Measurements from ENCODE around the gene SBK2. TPM values are rescaled to one million over a fixed set of nuclear protein-coding genes. Genes with fewer than 3 reads are reported as not detected.

Gene SBK2
- total and polyA plus RNA-seq, 7 donors = 0.14 to 13.4 (median 1.1) TPM

DNA sequence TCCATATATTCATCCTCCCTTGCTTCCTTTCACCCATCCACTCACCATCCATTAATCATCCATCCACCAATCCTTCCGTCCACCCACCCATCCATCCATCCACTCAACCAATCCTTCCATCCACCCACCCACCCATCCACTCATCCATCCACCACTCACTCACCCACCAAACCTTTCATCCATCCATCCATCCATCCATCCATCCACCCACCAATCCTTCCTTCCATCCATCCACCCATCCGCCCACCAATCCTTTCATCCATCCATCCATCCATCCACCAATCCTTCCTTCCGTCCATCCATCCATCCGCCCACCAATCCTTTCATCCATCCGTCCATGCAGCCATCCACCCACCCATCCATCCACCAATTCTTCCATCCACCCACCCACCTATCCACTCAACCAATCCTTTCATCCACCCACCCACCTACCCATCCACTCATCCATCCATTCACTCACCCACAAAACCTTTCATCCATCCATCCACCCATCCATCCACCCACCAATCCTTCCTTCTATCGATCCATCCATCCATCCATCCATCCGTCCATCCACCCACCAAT lies 5.4 kb upstream of the SBK2 start:
- 93 to 95% (median 94%) methylated on average over 7 of the region's 7 CpGs for WGBS, 3 donors
- ATAC-seq = no peak
- peaks cover 21% of the 10 kb centered on the region for H3K4me1 ChIP-seq
- DNase-seq = no peak
- TF ChIP-seq, protein P1, sequence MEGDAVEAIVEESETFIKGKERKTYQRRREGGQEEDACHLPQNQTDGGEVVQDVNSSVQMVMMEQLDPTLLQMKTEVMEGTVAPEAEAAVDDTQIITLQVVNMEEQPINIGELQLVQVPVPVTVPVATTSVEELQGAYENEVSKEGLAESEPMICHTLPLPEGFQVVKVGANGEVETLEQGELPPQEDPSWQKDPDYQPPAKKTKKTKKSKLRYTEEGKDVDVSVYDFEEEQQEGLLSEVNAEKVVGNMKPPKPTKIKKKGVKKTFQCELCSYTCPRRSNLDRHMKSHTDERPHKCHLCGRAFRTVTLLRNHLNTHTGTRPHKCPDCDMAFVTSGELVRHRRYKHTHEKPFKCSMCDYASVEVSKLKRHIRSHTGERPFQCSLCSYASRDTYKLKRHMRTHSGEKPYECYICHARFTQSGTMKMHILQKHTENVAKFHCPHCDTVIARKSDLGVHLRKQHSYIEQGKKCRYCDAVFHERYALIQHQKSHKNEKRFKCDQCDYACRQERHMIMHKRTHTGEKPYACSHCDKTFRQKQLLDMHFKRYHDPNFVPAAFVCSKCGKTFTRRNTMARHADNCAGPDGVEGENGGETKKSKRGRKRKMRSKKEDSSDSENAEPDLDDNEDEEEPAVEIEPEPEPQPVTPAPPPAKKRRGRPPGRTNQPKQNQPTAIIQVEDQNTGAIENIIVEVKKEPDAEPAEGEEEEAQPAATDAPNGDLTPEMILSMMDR (IDR thresholded peaks at IDR 0.05) = no peak
- intact Hi-C loops (cut with DNase I) = loop anchor here in 1 of 2 donors (2.0 kb wide), 1 partner anchor 16 kb away; no protein-coding TSS in a partner anchor
- no peaks in the 10 kb centered on the region for H3K9me3 ChIP-seq
- no peak overlapping the region for H3K4me3 ChIP-seq
- no peak overlapping the region for H3K27ac ChIP-seq
- no peaks in the 10 kb centered on the region for H3K36me3 ChIP-seq (ENCODE audit: insufficient read depth in 1 of 2, low read depth in 1 of 2)
- H3K27me3 ChIP-seq (ENCODE audit: insufficient read depth in 3 of 3, low read length in 2 of 3) = no peaks in the 10 kb centered on the region

DNA sequence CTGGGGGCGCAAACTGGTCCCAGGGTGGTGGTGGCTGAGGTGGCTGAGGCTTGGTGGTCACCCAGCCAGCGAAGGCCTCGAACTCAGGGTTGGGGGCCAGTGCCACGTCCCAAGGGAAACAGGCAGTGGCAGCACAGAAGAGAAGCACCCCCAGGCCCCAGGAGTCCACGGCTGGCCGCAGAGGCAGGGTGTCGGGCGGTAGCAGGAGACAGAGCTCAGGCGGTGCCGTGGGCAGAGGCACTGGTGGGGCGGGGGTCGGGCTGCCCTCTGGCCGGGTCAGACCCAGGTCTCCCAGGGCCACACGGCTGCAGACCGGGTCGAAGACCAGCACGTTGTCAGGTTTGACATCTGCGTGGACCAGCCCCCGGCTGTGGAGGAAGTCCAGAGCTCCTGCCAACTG lies 4.2 kb upstream of the SBK2 start:
- WGBS, 3 donors = 82 to 87% (median 85%) methylated on average over 14 to 19 of the region's 19 CpGs
- TF ChIP-seq, protein P1 (IDR thresholded peaks at IDR 0.05) = no peak
- Histone ChIP-seq H3K27me3 (ENCODE audit: insufficient read depth in 3 of 3, low read length in 2 of 3) (no peaks in the 10 kb centered on the region), H3K36me3 (ENCODE audit: insufficient read depth in 1 of 2, low read depth in 1 of 2) (no peaks in the 10 kb centered on the region), H3K4me1 (peaks cover 17% of the 10 kb centered on the region), H3K4me3 (no peak overlapping the region), H3K27ac (no peak overlapping the region), H3K9me3 (no peaks in the 10 kb centered on the region)
- DNase-seq (no peak), ATAC-seq (no peak)
- intact Hi-C loops (cut with DNase I) = no loop called here

DNA sequence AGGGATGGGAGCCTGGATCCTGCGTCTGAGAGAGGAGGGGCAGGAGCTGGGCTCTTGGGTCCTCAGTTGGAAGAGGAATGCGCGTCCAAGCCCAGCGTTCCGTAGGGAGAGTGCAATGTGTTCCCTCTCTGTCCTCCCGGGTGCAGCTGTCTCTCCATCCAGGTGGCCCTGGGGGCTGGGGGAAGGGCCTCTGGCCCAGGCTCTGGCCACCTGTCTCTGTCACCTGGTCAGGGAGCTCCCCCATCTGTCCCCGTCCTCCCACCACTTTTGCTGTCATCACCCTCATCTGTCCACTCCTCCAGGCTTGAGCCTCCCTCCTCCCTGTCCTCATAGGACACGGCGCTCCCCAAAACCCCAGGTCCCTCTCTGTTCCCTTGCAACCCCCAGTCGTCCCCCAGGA lies 3.7 kb upstream of the SBK2 start:
- H3K4me3 ChIP-seq = no peak overlapping the region
- H3K27ac ChIP-seq = no peak overlapping the region
- DNase-seq (peak; percentile 46 to 82), ATAC-seq (peak; percentile 56 to 84 (median 77))
- no peaks in the 10 kb centered on the region for H3K27me3 ChIP-seq (ENCODE audit: insufficient read depth in 3 of 3, low read length in 2 of 3)
- no peaks in the 10 kb centered on the region for H3K9me3 ChIP-seq
- peaks cover 12% of the 10 kb centered on the region for H3K4me1 ChIP-seq
- TF ChIP-seq, protein P1 (IDR thresholded peaks at IDR 0.05) = no peak
- intact Hi-C loops (cut with DNase I) = no loop called here
- WGBS, 3 donors = 34 to 48% (median 37%) methylated on average over 5 to 10 of the region's 10 CpGs
- H3K36me3 ChIP-seq (ENCODE audit: insufficient read depth in 1 of 2, low read depth in 1 of 2) = no peaks in the 10 kb centered on the region

DNA sequence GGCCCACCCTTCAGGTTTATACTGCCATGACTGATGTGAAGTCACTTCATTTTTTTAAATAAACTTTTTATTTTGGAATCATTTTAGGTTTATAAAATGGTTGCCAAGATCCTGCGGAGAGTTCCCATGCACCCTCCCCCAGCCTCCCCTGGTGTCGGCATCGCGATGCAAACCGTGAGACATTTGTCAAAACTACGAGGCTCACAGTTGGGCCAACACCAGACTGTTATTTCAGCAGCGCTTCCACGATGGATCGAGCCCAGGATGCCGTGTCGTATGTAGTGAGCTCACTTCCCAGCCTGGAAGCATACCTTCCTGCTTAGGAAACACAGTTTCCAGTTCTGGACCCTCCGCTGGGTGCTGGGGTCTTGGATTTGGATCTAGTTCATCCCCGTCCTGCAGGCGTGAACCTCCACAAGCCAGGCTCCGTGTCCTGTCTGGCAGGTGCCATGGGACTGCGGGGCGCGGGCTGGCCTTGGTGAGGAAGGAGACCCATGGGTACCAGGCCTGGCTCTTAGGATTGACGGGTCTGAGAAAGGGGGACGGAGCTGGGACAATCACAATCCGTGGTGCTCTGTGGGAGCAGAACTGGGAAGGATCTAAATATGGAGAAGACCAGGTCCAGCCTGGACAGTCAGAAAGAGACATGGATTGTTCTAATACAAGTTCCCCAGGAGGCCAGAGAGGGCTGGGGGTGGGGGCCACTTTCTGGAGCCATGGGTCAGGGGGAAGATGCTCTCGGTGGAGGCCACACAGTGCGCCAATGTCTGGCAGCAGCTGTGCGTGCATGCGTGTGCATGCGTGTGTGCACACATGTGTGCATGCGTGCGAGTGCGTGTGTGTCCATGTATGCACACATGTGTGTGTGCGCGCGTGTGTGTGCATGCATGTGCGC lies 2.4 kb upstream of the SBK2 start:
- TF ChIP-seq, protein P1 (IDR thresholded peaks at IDR 0.05) = no peak
- ATAC-seq = no peak
- WGBS, 3 donors = 72 to 81% (median 77%) methylated on average over 33 of the region's 33 CpGs
- intact Hi-C loops (cut with DNase I) = no loop called here
- H3K36me3 ChIP-seq (ENCODE audit: insufficient read depth in 1 of 2, low read depth in 1 of 2) = no peaks in the 10 kb centered on the region
- DNase-seq = no peak
- H3K9me3 ChIP-seq = no peaks in the 10 kb centered on the region
- H3K27me3 ChIP-seq (ENCODE audit: insufficient read depth in 3 of 3, low read length in 2 of 3) = no peaks in the 10 kb centered on the region
- H3K4me3 ChIP-seq = no peak overlapping the region
- H3K27ac ChIP-seq = no peak overlapping the region
- H3K4me1 ChIP-seq = peaks cover 3% of the 10 kb centered on the region
